Right ventricle myocardium superior (tissue), 1 donor: ENCODE data around the gene WDR90. TPM values are rescaled to one million over a fixed set of nuclear protein-coding genes. Genes with fewer than 3 reads are reported as not detected.
A peak's percentile ranks its signal among the peaks of the same experiment; 100 is the strongest.

Experiments used
- ATAC-seq: fragments of 200-7000 bp; cut with Tn5 transposase; one replicate; pipeline ENCODE4 v1.9.1; 2020; ENCODE audit warnings: mild to moderate bottlenecking; ENCODE audit not compliant: poor library complexity
- DNase-seq: peaks from one replicate; pipeline ENCODE4 v3.0.0-alpha.2; 2020
- intact Hi-C: fragments of 100-400 bp; cut with DNase I; formaldehyde crosslinking; loops from one replicate; pipeline ENCODE4 v1.11.2; 2022
- total RNA-seq: library from RNA; stranded (reverse); fragmentation: NEBNext Ultra II Directional; extraction: Animal tissue kit (Norgen Biotek cat#: 25700); gene quantifications from one replicate; pipeline ENCODE4 v1.2.1, GENCODE V29; 2021
- donor health status: DM: no; HTN: yes; CAD: no; lungs with severe emphysema.

The WDR90 gene
- total RNA-seq, 1 donor from 2014 or later = 10.8 TPM

DNA sequence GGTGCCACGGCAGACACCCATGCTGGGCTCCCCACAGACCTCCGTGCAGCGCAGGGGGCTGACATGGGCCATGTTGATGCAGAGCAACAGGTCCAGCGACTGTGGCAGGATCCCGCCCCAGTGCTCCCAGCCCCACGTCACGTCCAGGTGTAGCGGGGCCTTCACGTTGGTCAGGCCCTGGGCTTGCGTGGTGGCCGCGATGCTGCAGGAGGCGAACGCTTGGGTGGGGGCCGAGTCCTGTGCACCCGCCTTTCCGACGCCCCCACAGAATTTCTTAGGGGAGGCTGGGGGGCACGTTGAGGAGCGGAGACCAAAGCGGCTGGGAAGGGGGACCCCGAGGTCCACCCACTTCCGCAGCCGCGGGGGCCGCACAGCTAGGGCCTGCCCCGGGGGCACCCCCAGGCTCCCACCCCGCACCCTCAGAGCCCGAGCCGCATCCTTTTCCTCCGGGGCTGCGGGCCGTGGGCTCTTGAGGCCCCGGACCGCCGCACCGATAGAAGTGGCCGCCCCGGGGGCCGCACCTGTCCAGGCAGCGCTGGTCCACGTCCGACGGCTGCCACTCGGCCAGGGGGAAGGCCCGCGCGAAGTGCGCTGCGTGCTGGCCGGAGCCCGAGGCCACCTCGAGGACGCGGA, 13.5 kb upstream of the WDR90 start:
- ATAC-seq (no peak), DNase-seq (no peak)
- intact Hi-C loops = loop anchor here (5.0 kb wide), 1 partner anchor 48 kb away; no protein-coding TSS in a partner anchor

DNA sequence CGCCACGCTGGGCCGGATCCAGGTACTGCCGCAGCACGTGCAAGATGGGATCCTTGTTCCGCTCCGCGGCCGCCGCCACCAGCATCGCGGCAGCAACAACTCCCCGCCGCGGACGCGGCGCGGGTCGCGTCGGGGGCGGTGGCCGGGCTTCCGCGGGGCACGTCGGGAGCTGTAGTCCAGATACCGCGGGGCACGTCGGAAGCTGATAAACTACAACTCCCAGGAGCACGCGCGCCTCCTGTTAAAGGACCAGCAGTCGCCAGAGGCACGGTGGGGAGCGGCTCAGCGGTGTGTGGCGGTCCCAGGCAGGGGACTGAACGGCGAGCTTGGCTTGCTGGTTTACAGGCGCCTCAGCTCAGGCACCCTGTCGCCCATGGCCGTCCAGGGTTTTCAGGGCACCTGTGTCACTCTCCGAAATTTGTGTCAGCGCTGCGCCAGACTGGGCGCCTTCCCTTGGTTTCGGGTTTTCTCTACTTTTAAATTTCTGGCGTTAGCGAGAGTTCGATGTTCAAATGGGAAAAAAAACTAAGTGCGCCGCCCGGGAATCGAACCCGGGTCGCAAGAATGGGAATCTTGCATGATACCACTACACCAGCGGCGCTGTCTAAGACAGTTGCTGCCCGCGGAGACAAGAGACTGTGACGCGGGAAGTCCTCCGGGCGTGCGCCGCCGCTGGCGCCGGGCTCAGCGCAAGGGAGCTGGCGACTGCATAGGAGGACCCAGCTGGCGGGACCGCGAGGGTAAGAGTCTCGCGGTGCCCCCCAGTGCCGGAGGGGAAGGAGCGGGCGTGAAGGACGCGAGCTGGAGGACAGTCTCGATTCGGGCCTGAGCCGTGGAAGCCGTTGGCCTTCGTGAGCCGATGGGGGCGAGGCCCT, 12.7 kb upstream of the WDR90 start, which contains the start of gene METTL26:
Gene METTL26, minus strand, starts transcription at position 100 of the 875 bp plus-strand sequence. Its CDS starts 15 bp downstream, at position 85.
- ATAC-seq (peak; percentile 91), DNase-seq (peak; percentile 98)
- intact Hi-C loops = loop anchor here (5.0 kb wide), 1 partner anchor 49 kb away; no protein-coding TSS in a partner anchor

DNA sequence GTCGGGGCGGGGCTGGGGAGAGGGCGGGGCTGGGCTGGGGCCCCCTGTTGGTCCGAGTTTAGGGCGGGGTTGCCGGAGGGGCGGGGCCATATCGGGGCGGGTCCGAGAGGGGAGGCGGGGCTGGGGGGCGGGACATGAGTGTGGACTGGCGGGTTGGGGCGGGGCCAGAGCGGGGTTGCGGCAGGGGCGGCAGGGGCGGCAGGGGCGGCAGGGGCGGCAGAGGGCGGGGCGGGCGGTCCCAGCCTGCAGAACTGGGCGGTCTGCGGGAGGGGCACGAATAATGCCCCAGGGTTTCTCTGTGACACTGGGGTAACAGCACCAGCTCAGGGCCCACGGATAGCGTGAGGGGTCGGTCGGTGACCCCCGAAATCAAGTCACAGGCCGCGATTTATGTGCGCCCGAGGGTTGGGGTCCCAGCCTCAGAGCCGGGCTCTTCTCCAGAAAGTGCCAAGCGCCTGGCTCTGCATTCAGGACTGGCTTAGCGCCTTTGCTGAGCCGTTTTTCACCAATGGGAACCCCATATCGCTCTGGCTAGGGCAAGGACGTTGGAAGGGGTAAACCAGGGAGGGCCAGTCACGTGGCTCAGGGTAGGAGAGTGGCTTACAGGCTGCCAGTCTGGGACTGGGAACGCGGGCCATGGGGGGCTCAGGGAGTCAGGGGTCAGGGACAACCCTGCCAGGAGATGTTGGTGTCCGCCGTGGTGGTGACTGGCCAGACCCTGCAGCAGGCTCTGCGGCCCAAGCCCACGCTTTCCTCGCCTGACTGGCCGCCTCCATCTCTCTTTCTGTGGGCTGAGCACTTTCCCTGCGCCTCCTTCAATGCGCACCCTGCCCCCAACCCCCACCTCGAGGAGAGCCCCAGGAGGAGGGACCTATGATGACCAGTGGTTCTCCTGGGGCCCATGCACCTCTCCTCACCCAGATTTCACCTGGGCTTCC, 11.8 kb upstream of the WDR90 start:
- ATAC-seq = peak; percentile 80
- peak; percentile 92 for DNase-seq
- intact Hi-C loops = loop anchor here (5.0 kb wide), 1 partner anchor 50 kb away; no protein-coding TSS in a partner anchor

DNA sequence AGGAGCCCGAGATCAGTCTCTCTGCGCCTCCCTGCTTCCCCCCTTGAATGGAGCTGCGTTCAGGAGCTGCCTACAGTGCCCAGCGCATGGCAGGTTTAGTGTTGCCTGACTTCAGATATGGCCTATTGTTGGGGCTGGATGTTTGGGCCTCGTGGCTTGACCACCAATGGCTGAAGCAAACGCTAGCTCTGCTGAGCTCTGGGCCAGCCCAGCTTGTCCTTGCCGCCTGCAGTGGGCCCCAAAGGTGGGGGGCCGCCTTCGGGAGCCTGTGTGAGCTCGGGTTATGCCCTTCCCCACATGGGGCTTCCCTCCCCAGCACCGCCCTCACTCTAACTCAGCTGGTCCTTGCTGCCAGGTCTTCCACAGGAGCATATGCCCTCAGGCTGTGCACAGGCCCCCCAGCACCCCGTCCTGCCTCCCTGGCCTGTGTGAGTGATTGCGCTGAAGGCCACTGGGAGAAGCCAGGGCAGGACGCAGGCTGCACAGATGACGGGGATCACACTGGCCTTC, 11.1 kb upstream of the WDR90 start:
- ATAC-seq (no peak), DNase-seq (no peak)
- intact Hi-C loops = loop anchor here (5.0 kb wide), 1 partner anchor 51 kb away; no protein-coding TSS in a partner anchor

DNA sequence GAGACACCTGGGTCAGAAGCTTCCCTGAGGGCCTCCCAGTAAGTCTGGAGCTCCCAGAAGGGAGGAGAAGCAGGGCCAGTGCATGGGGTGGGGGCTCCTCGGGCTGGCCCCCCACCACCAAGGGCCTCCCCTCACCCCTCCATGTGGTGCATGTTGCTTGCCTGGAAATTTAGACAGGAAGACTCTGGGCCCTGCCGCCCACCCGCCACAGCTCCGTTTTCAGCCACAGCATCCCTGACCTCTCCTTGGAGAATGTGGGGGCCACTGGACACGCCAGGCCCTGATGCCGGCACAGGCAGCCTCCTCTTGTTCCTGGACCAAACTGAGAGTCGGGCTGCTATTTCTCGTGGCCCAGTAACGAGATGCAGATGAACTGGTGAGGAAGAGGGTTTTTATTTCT, 10.3 kb upstream of the WDR90 start:
- DNase-seq (no peak), ATAC-seq (no peak)
- intact Hi-C loops = loop anchor here (5.0 kb wide), 1 partner anchor 52 kb away; no protein-coding TSS in a partner anchor

DNA sequence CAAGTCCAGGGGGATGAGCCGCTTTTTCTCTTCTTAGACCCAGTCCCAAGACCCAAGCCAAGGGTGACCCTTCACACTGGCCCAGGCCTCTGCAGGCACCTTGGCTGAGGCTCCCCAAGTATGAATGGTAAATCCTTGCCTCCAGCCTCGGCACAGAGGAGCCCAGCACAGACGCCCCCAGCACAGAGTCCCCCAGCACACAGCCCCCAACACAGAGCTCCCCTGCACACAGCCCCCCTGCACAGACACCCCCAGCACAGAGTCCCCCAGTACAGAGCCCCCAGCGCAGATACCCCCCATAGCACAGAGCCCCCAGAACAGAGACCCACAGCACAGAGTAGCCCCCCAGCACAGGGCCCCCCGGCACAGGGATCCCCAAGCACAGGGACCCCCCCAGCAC, 8.6 kb upstream of the WDR90 start:
- intact Hi-C loops = no loop called here
- DNase-seq = no peak
- no peak for ATAC-seq

DNA sequence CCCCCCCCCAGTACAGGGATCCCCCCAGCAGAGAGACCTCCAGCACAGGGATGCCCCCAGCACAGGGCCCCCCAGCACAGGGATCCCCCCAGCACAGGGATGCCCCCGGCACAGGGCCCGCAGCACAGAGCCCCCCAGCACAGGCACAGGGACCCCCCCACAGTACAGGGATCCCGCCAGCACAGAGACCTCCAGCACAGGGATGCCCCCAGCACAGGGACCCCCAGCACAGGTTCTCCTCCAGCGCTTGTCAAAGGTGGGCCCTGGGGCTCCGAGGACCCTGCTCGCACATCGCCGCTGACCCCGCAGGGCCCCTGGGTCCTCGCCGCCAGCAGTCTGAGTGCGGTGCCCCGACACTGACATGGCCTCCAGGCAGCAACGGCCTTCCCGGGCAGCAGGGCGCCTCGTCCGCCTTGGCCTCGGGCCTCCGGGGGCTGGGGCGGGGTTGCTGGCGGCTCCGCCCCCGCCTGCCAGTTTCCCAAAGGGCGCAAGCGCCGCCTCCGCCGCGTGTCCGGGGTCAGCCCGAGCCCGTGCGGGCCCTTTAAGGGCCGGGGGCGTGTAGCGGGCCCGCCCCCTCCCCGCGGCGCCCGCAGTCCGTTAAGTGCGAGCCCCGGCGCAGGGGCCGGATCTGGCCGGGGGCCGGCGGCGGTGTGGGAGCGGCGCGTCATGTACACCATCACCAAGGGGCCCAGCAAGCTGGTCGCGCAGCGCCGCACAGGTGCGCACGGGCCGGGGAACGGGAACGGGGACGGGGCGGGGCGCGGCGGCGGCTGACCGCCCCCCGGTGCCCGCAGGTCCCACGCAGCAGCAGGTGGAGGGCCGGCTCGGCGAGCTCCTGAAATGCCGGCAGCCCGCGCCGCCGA, 7.6 kb upstream of the WDR90 start, which contains the start of gene MCRIP2:
Gene MCRIP2, plus strand, starts transcription at position 503 of the 863 bp plus-strand sequence. Its CDS starts 164 bp downstream, at position 667.
- DNase-seq (peak; percentile 93), ATAC-seq (peak; percentile 70)
- intact Hi-C loops = no loop called here

DNA sequence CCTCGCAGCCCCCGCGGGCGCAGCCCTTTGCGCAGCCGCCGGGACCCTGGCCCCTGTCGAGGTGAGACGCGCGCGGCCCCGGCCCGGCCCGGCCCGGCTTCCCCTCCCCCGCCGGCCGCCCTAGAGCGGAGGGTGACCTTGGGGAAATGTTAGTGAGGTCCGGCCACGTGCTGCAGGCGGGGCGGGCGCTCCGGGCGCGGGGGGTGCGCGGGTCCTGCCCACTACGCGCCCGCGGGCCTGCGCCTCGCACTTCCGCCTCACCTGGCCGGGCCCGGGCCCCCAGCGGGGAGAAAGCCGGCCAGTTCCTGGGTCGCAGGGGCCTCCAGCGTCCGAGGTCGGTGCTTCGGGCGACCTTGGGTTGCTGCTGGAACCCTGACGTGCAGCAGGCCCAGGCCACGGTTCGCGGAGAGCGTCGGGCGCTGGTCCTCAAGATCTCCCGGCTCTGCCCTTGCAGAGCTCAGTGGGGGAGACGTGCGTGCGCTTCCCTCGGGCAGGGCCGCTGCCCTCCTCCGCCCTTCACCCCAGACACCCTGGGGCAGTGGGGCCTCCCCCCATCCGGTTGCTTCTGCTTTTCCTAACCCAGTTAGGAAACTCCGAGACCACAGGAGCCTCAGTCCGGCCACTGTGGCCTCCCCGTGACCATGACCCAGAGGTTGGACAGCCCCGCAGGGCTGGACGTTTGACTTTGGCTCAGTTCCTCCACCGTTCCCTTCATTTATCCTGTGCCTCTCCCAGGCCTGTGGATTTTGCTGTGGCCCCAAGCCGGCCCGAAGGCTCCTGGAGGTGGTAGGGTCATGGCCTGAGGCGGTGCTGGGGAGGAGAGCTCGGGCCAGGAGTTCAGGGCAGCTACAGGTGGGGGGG, 6.7 kb upstream of the WDR90 start:
- peak; percentile 40 for ATAC-seq
- intact Hi-C loops = no loop called here
- peak; percentile 81 for DNase-seq

DNA sequence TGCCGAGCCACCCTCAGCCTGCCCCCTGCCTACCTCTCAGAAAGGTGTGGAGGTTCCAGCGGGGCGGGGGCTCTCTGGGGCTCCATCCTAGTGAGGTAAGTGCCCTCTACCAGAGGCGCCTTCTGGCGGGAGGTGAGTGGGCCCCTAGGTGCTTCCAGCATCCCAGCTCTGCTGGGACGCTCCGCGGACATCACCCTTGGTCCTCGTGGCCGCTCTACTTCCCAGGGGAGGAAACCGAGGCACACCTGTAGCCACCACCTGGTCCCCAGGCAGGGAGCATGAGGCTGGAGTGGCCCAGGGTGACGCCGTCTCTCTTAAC, 6.2 kb upstream of the WDR90 start:
- intact Hi-C loops = no loop called here
- ATAC-seq (no peak), DNase-seq (no peak)

DNA sequence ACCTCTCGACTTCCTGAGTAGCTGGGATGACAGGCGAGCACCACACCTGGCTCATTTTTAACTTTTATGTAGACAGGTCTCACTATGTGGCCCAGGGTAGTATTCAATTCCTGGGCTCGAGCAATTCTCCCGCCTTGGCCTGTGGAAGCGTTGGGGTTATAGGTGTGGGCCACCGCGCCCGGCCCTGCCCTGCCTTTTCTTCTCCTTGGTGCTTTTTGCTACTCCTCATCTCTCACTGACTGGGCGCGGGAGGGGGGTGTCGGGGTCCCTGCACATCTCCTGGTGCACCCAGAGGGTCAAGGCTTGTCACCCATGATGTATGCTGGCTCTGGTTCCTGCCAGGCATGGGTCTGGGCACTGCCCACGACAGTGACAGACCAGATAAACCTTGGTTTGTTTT, 4.6 kb upstream of the WDR90 start:
- ATAC-seq (no peak), DNase-seq (no peak)
- intact Hi-C loops = no loop called here

DNA sequence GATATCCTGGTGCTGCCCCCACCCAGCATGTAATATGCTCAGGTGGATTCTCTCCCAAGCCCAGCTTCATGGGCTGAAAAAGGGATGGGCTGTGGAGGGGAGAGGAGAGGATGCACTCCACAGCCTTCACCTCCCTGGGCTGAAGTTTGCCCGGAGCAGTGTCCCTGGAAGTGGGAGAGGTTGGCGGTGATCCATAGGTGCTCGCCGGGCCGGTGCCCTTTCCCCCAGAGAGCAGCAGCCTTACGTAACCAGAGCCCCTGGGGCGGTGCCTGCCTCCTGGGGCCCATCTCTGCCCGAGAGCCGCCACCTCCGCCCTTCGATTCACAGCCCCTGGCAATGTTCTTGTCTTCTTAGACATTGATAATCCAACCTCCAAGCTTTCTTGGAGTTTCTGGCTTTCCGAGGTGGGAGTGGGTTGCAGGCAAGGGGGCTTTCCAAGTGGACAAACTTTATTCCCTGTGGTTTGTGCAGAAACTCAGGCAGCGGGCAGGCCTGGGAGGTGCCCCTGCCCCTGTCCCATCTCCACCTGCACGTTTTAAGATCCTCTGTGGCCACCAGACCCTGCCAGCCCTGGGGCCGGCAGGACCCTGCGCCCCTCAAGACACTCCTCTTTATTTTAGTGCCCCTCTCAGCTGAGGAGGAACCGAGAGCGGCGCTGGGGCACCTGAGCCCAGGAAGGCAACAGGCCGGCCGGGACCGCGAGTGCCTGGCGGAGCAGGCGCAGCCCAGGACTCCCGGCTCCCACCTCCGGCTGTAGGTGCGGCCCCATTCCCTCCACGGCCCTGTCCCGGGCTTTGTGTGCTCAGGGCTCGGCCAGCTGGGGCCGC, 3.1 kb upstream of the WDR90 start:
- peak; percentile 46 for ATAC-seq
- DNase-seq = peak; percentile 82
- intact Hi-C loops = no loop called here

DNA sequence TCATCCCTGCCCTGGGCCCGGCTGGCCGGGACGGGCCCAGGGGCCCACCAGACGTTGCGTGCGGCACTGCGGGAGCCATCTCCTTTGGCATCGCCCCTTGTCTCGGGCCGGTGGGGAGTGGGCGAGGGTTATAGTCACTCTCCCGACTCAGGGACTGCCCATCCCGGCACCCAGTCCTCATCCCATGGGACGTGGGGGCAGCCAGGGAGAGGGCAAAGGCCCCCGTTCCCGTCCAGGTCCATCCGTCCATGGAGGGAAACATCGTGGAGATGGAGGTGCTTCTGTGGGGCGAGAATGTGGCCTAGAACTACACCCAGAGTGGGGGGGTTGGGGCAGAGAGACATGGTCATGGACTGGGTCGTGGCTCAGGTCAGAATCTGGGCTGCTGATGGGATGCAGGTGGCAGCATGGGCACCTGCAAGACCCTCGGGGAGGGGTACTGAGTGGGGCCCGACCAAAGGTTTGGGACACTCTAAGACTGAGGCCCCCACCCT, 2.4 kb upstream of the WDR90 start:
- intact Hi-C loops = no loop called here
- DNase-seq (no peak), ATAC-seq (no peak)

DNA sequence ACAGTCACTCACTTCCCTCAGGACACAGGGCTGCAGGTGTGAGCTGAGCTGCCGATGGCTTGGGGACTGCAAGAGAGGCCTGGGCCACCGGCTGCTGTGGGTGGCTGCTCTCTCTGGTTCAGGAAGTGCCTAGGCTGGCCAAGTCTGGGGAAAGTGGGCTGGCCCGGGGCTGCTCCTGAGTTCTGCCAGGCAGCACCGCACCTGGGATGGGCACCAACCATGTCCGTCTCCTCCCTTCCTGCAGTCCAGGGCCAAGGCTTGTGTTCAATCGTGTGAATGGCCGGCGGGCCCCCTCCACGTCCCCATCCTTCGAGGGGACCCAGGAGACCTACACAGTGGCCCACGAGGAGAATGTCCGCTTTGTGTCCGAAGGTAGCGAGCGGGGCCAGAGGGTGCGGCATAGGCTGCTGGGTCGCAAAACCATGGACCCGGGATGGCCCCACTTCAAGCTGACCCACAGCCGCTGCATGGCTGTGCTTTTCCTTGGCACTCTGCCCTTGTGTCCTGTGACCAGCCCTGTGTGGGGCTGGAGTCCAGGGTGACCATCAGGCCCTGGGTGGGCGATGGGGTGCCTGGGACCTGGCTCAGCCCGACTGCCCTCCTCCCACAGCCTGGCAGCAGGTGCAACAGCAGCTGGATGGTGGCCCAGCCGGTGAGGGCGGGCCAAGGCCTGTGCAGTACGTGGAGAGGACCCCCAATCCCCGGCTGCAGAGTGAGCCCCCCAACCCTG, 1.8 kb upstream of the WDR90 start:
- no peak for ATAC-seq
- DNase-seq = no peak
- intact Hi-C loops = no loop called here

DNA sequence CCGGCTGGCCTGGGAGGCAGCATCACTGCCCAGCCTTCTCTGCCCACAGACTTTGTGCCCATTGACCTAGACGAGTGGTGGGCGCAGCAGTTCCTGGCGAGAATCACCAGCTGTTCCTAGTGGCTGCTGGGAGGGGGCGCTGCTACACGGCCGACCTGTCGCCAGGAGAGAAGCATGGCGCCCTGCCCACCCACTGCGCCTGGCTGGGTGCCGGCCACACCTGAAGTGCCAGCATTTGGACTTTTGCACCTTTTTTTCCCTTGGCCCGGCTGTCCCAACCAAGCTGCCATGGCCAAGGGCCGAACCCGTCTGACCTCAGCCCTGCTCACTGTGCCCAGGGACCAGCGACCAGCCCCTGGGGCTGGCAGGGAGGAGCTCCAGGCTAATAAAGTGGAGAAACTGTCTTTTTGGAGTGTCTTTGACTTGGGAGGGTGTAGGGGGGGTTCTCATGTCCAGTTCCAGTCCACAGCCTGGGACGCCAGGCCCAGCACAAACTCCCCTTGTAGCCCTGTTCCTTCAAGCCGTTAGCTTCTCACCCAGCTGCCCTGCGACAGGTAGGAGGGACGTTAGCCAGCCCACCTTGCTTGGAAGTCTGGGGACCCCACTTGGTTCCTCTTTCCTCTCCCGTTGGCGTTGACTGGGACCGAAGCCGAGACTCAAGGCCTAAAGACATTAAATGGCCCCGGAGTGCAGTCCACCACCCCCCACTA, 939 bp upstream of the WDR90 start:
- intact Hi-C loops = no loop called here
- DNase-seq (no peak), ATAC-seq (peak; percentile 2)

DNA sequence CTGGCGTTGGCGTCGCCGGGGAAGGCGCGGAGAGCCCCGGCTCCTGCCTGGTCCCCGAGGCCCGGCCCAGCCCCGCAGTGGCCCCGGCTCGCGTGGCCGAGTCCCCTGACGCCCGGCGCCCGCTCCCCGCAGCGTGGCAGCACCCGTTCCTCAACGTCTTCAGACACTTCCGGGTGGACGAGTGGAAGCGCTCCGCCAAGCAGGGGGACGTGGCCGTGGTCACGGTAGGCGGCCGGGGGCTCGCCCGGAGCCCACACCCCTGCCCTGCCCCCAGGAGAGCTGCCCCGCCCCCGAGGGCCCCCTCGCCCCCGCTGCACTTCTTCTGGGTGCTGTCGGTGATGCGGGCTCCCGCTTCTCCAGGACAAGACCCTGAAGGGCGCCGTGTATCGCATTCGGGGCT, 466 bp downstream of the WDR90 start:
- DNase-seq (no peak), ATAC-seq (no peak)
- intact Hi-C loops = no loop called here
